ENCODE data around the gene BET1. TPM values are rescaled to one million over a fixed set of nuclear protein-coding genes. Genes with fewer than 3 reads are reported as not detected.

Gene BET1
- total RNA-seq, 2 donors from 2014 or later: 18.1 to 23.8 TPM

Other genes starting within 250 kb of the BET1 start
- gene TFPI2, start 113.6 kb downstream of the BET1 start, total RNA-seq: not detected
- gene GNGT1, start 97.8 kb downstream of the BET1 start, total RNA-seq: not detected
- not detected for gene GNG11, start 82.6 kb downstream of the BET1 start, total RNA-seq

Measured in natural killer cell treated with Interleukin-12 subunit alpha and Interleukin-12 subunit beta and Interleukin-15 and Interleukin-18, amount 100 ng/mL, for 72 hours (primary cell).